H1 (cell line): ENCODE results near the gene MYOZ2. TPM values are rescaled to one million over a fixed set of nuclear protein-coding genes. Genes with fewer than 3 reads are reported as not detected.

Source experiments
- ATF3 ChIP-seq: IDR thresholded peaks from 2 replicates; pipeline ENCODE4 v1.6.1; 2011; ENCODE audit warnings: low read depth, mild to moderate bottlenecking, low read length; ENCODE audit not compliant: insufficient read depth
- BCL11A ChIP-seq, 2 experiments: IDR thresholded peaks; one replicate each; pipeline ENCODE4 v1.6.1; 2011; ENCODE audit warnings: low read depth in 2 of 2, low read length in 2 of 2, mild to moderate bottlenecking in 2 of 2
- EGR1 ChIP-seq: IDR thresholded peaks from 2 replicates; pipeline ENCODE4 v1.6.1; 2011; ENCODE audit warnings: low read depth, low read length, borderline replicate concordance
- FOSL1 ChIP-seq: IDR thresholded peaks from 2 replicates; pipeline ENCODE4 v1.6.1; 2011; ENCODE audit warnings: mild to moderate bottlenecking, low read depth, low read length, moderate library complexity; ENCODE audit not compliant: insufficient read depth
- KDM1A ChIP-seq: fragments of 200-600, 300-600 bp; sonication (generic); IDR thresholded peaks from 2 replicates; pipeline ENCODE4 v1.7.1; 2016; ENCODE audit warnings: mild to moderate bottlenecking, low read length, borderline replicate concordance
- RAD21 ChIP-seq, 2 experiments: IDR thresholded peaks in 1 of 2; conservative IDR thresholded peaks in 1 of 2; 2 replicates each; pipeline ENCODE4 v1.6.1; 2011; ENCODE audit warnings: low read depth in 2 of 2, low read length in 2 of 2, improper control_type of control experiment in 1 of 2, inconsistent platforms in 1 of 2, mild to moderate bottlenecking in 1 of 2, moderate library complexity in 1 of 2
- RXRA ChIP-seq: IDR thresholded peaks from 2 replicates; pipeline ENCODE4 v1.6.1; 2011; ENCODE audit warnings: low read depth, mild to moderate bottlenecking, low read length, moderate library complexity; ENCODE audit not compliant: insufficient read depth
- polyA plus RNA-seq, 7 experiments: library from polyadenylated mRNA; depleted of rRNA in 3 of 7; stranded (reverse) in 5 of 7; unstranded in 2 of 7; fragments of >200 nt in 5 of 7; fragments of 200-250 nt in 2 of 7; gene quantifications; 1 replicate in 5 of 7; 2 replicates in 1 of 7; 4 replicates in 1 of 7; pipeline versions ENCODE4 v1.2.1 to v1.2.3, GENCODE V29; 2011 to 2013; ENCODE audit warnings: missing spikeins in 2 of 7, mixed read lengths in 2 of 7
- total RNA-seq: library from RNA; stranded (reverse); fragmentation: NEBNext Ultra II Directional; extraction: Animal tissue kit (Norgen Biotek cat#: 25700); gene quantifications from 2 replicates; pipeline ENCODE4 v1.2.1, GENCODE V29; 2021

Gene MYOZ2
- total and polyA plus RNA-seq, 2 of the 8 experiments (the other 6 are each of a cell fraction or from before 2014, with no cell fraction given), result not detected

- TF ChIP-seq KDM1A (no peak), RAD21 (IDR thresholded peaks at IDR 0.05 in 1 of 2, conservative IDR thresholded peaks at IDR 0.05 in 1 of 2; ENCODE audit: low read depth in 2 of 2, low read length in 2 of 2) (no peak), FOSL1 (no peak), ATF3 (no peak), BCL11A (IDR thresholded peaks at IDR 0.05; ENCODE audit: low read depth in 2 of 2, low read length in 2 of 2) (no peak), RXRA (no peak), EGR1 (no peak)
- TF ChIP-seq, all 59 proteins: peak for 0
Observed at GRCh38 chr4:119132306-119132705, 3.3 kb upstream of the MYOZ2 start (continued).
